ENCODE results near the gene LRRC26.

The LRRC26 gene

GRCh38 chr9:137166380-137167229, 3.2 kb downstream of the LRRC26 start:
- no peak for DNase-seq (ENCODE audit: low read depth)

DNA sequence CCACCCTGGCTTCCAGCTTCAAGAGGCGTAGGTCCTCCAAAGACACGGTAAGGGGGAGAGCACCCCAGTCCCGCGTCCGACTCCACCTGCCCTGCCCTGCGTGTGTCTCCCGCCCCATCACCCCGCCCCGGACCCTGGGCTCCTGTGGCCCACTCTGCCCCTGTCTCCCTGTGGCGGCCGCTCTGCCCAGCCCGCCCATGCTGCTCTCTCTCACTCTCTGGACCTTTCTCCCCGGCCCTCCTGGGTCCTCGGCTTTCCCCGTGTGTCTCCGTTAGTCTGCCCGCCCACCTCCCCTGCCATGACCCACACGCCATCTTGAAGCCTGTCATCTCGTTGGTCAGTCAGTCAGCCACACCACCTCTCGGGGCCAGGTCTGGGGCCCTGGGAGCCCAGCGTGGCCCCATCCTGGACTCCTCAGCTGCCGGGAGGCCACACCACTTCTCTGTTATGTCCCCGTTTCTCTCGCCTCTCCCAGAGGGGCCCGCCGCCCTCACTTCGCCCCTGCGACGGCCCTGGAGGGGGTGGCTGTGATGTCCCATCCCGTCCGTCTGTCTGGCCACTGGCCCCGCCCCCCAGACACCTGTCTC, 4.5 kb downstream of the LRRC26 start:
- DNase-seq (ENCODE audit: low read depth) = no peak

DNA sequence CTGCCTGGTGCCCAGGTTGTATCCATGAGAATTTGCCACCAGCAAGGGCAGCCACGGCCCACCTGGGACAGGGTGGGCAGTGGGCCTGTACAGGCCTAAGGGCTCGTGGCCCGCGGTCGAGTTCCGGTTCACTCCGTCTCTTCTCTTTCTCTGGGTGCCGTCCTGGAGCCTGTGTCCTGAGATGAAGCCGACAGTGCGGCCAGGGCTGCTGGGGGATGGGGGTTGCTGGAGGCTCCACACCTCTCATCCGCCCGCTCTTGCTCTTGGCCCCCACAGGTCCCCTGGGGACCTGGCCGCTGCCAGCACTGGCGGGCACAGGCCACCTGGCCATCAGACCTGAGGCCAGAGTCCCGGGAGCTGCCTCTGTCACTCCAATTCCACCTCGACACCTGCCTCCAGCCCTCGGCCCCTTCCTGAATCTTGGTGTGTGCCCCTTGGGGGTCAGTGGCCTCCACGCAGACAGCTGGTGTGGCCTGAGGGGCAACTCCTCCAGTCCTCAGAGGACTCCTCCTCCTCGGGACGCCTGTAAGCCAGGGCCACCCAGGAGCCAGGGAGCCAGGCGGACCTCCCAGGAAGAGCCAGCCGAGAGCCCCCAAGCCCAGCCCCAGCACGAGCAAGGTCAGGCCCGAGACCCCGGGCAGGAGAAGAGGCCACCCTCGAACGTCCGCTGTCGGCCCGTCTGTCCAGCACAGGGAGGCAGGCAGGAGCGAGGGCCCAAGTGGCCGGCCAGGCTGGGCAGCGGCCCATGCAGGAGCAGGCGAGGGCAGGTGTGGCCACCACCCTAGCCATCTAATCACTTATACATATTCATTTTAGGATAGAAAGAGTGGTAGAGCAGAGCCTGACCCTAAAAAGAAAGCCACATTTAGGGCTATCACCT, 5.2 kb downstream of the LRRC26 start:
- DNase-seq (ENCODE audit: low read depth) = no peak

DNA sequence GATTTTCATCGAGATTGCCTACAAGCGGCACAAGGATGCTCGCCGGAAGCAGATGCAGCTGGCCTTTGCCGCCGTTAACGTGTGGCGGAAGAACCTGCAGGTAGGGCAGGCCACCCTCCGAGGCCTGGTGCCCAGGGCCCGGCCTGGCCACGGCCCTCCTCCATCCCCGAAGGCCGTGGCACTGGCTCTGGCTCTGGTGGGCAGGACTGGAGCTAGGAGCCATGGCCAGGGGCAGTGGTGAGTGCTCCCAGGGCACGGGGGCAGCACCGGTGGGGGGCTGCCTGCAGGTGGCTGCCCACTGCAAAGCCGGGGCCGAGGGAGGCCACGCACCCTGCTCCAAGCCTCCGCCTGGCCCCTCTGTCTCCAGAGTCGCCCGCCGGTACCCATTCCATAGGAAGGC, 6.0 kb downstream of the LRRC26 start:
- no peak for DNase-seq (ENCODE audit: low read depth)

DNA sequence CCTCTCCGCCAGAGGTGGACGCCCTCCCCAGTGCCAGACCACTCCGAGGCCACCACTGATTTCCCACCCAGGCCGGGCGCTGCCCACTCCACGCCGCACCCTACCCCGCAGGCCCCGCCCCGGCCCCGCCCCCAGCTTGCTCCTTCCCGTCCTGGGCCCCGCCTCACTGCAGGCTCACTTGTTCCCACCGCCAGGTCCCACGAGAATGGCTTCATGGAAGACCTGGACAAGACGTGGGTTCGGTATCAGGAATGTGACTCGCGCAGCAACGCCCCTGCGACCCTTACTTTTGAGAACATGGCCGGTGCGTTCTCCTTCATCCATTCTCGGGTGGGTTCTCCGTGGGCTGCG, 6.5 kb downstream of the LRRC26 start:
- no peak for DNase-seq (ENCODE audit: low read depth)

DNA sequence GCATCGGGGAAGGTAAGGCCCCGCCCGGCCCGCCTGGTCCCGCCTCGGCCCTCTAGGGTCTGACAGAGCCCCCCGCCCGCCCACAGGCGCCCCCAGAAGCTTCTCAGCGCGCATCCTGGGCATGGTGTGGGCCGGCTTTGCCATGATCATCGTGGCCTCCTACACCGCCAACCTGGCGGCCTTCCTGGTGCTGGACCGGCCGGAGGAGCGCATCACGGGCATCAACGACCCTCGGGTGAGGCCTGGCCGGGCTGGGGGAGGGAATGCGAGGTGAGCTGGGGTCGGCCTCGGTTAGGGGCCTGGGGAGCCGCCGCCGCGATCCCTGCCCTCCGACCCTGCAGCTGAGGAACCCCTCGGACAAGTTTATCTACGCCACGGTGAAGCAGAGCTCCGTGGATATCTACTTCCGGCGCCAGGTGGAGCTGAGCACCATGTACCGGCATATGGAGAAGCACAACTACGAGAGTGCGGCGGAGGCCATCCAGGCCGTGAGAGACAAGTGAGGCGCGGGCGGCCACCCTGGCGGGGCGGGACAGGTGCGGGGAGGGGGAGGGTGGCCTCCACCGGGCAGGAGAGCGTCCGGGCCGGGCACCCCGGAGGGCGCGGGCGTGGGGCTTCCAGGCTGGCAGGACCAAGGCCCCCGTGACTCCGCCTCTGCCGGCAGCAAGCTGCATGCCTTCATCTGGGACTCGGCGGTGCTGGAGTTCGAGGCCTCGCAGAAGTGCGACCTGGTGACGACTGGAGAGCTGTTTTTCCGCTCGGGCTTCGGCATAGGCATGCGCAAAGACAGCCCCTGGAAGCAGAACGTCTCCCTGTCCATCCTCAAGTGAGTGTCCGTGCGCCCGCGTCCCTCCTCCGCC, 7.1 kb downstream of the LRRC26 start:
- no peak for DNase-seq (ENCODE audit: low read depth)

- DNase-seq (ENCODE audit: low read depth) = no peak
Measured at GRCh38 chr9:137161558-137162486, 8.0 kb downstream of the LRRC26 start.

DNA sequence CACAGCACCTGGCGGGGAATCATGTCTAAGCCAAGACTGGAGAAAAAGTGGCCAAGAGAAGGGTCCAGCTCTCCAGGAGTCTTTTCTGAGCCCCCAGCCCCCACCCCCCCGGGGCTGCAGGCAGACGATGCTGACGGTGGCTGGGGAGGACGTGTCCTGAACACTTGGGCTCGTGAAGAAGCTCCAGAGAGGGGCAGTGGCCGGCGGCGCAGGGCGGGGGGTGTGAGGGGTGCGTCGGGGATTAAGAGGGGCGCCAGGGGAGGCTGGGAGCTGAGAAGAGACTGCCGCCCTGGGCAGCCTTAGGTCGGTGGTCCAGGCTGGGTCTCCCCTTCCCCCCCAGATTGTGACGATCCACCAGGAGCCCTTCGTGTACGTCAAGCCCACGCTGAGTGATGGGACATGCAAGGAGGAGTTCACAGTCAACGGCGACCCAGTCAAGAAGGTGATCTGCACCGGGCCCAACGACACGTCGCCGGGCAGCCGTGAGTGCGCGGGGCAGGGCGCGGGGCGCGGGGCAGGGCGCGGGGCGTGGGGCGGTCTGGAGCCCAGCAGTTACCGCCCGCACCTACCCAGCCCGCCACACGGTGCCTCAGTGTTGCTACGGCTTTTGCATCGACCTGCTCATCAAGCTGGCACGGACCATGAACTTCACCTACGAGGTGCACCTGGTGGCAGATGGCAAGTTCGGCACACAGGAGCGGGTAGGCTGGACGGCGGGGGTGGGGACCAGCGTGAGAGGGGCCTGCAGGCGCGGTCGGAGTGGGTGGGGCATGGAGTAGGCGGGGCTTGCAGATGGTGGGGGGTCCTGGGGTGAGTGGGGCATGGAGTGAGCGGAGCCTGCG, 8.9 kb downstream of the LRRC26 start:
- DNase-seq (ENCODE audit: low read depth) = no peak

DNA sequence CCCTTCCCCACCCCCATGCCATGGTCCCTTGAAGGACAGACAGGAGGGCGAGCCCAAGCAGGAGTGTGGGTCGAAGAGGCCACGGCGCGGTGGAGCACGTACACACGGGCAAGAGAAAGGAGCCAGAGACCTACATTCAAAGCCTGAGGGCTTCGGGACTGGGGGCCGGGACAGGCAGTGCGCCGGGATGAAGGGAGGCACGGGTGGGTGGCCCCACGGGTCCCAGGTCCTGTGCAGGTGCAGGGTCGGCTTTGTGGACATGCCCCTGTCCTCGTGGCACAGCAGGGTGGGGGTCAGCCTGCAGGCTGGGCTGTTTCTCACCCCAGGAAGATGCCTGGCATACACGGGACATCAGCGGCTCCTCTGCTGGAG, 9.8 kb downstream of the LRRC26 start:
- DNase-seq (ENCODE audit: low read depth) = no peak

DNA sequence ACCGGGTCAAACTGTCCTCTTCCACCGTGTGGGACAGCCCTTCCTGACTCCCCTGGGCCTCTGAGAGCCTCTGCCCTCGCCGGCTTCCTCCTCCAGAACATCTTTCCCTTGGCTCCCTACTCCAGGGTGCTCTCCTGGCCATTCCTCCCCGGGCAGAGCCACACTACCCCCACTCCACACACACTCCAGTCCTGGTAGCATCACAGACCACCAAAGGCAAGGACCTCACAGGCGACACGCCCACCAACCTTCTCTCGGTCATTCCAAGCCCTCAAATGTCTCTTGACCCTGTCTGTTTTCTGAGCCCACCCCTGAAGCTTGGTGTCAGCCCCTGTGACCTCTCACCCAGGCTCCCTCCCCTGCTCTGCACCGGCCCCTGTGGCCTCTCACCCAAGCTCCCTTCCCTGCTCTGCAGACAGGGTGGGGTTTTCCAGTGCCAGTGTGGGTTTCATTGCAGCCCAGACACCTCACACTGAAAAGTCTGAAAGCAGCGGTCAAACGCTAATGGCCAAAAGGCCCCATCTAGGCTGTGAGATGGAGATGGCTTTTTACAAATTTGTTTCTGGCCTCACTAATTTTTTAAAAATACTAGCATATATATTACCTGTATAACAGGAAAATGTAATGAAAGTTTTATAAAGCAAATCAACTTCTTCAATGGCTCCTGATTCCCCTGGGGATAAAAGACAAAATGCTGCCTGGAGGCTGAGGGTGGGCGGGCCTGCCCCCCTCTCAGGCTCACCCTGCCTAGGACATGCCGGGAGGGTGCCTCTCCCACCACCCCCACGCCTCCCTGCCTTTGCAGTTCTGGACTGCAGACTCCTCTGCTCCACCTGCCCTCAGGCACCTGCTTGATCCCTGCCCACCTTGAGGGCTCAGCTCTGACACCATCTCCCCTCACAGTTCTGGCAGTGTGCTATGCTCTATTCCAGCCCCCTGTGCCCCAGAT, 10.5 kb downstream of the LRRC26 start:
- no peak for DNase-seq (ENCODE audit: low read depth)

DNA sequence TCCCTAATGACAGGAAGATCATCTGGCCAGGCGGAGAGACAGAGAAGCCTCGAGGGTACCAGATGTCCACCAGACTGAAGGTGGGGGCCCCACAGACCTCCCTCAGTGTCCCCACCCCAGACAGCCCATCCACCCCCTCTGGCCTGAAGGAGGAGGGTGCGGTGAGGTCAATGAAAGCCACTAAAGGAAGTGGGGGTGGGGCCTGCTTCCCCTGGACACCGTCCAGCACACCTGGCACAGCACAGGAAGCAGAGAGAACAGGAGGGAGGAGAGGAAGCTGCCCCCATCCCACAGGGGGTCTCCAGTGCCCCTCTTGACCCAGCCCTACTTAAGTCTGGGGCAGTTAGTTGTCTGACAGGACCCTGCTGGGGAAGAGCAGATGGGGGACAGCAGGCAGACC, 11.2 kb downstream of the LRRC26 start:
- DNase-seq (ENCODE audit: low read depth) = no peak

DNA sequence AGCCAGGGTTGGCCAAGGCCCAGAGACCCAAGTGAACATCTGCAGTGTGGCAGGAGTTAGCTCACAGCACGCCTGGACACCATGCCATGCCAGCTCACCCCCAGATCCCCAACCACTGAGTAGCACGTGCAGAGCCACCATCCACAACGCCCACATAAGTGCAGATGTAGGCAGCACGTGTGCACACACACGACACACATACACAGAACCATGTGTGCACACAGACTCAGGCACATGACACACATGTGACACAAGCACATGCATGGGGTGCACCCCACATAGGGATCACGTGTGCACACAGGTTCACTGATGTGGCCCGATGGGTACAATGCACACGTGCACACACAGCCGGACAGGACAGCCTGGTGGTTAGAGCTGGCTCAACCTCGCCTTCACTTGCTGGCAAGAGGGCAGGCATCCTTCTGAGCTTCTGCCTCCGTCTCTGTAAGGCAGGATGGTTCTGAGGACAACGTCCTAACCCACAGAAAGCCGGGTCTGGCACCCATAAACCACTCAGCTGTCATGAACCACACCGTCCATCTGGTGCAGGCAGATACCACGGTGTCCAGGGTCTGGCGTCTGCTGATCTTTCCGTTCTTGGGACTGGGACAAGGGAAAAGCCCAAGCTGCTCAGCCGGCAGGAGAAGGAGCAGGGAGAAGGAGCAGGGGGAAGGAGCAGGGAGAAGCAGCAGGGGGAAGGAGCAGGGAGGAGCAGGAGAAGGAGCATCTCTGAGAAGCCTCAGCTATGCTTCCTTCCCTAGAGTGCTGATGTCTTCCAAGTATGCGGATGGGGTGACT, 12.0 kb downstream of the LRRC26 start:
- no peak for DNase-seq (ENCODE audit: low read depth)

GRCh38 chr9:137156567-137157375, 13.1 kb downstream of the LRRC26 start:
- no peak for DNase-seq (ENCODE audit: low read depth)

DNA sequence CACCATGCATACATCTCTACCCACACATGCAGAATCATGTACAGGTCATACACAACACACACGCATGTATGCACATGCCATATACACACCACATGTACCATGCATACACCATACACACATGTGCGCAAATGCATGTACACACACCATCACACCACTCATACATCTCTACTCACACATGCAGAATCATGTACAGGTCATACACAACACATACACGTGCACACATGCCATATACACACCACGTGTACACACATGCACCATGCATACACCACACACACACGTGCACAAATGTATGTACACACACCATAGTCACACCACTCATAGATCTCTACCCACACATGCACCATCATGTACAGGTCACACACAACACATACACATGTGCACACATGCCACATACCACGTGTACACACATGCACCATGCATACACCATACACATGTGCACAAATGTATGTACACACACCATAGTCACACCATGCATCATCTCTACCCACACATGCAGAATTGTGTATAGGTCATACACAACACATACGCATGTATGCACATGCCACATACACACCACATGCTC, 16.9 kb downstream of the LRRC26 start:
- no peak for DNase-seq (ENCODE audit: low read depth)

GRCh38 chr9:137150617-137151457, 19.0 kb downstream of the LRRC26 start:
- no peak for DNase-seq (ENCODE audit: low read depth)
